SU-DHL-6 (cell line): Measurements from ENCODE around the gene EFNA5.

Experiments
- CTCF ChIP-seq: fragments of 200-600 bp; sonication (generic); IDR thresholded peaks from one replicate; pipeline ENCODE4 v1.5.1; 2017; ENCODE audit warnings: antibody characterized with exemption, mild to moderate bottlenecking, low read length, moderate library complexity; ENCODE audit not compliant: insufficient read depth, poor library complexity, severe bottlenecking
- EZH2phosphoT487 ChIP-seq: fragments of 200-600 bp; sonication (generic), shearing (Covaris generic); conservative IDR thresholded peaks from 2 replicates; pipeline ENCODE4 v1.6.1; 2018; ENCODE audit warnings: mild to moderate bottlenecking, antibody characterized with exemption, low read length, moderate library complexity, mixed read lengths

- TF ChIP-seq CTCF = no peak
- no peak for TF ChIP-seq EZH2phosphoT487
Measured at GRCh38 chr5:107669096-107670031, 1.4 kb downstream of the EFNA5 start.
